Measurements from ENCODE around the gene RABGAP1.

DNA sequence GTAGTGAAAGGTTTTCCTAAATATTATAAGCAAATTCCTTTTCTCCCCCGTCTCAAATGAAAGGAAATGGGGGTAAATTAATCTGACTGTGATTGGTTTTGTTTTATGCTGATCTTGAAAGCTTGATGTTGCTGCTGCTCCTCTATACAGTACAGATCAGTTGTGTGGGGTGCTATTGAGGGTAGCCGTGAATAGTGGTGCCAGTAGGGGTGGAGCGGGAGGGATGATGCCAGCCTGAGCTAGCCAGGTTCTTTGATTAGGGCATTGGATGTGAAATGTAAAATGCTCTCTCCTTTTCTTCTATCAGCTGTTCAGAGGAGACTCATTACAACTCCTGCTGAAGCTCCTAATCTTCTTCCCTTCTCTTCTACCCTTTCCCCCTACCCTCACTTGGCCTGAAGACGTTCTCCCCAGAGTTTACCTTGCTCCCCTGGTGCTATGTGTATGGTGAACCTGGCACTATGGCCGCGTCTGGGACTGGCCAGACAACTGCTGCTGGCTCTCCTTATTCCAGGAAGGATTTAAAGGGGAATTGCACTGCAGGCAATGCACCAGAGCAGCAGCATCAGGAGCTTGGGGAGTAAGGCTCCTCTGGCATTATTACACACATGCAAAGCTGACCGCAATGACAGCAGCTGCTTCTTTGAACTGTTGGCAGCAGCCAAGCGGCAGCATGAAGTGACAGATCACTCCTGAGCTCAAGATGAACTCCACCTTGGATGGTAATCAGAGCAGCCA lies 93.2 kb downstream of the RABGAP1 start:
- TF ChIP-seq, protein P1, sequence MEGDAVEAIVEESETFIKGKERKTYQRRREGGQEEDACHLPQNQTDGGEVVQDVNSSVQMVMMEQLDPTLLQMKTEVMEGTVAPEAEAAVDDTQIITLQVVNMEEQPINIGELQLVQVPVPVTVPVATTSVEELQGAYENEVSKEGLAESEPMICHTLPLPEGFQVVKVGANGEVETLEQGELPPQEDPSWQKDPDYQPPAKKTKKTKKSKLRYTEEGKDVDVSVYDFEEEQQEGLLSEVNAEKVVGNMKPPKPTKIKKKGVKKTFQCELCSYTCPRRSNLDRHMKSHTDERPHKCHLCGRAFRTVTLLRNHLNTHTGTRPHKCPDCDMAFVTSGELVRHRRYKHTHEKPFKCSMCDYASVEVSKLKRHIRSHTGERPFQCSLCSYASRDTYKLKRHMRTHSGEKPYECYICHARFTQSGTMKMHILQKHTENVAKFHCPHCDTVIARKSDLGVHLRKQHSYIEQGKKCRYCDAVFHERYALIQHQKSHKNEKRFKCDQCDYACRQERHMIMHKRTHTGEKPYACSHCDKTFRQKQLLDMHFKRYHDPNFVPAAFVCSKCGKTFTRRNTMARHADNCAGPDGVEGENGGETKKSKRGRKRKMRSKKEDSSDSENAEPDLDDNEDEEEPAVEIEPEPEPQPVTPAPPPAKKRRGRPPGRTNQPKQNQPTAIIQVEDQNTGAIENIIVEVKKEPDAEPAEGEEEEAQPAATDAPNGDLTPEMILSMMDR (conservative IDR thresholded peaks at IDR 0.05): no peak
- TF ChIP-seq EZH2 (IDR thresholded peaks at IDR 0.05; ENCODE audit: low read depth): no peak
